Mammary epithelial cell (primary cell): ENCODE measurements around the gene BBIP1.

Experiments
- EZH2 ChIP-seq: IDR thresholded peaks from 2 replicates; pipeline ENCODE4 v1.6.1; 2012; ENCODE audit warnings: low read length, inconsistent platforms, borderline replicate concordance
- TF ChIP-seq, protein P1 (sequence below), 2 donors: IDR thresholded peaks in 1 of 2; conservative IDR thresholded peaks in 1 of 2; 2 replicates each; pipeline ENCODE4 v1.5.1; 2011 to 2012; ENCODE audit warnings: inconsistent platforms in 2 of 2, low read length in 2 of 2, mild to moderate bottlenecking in 2 of 2, control low read depth in 1 of 2, low read depth in 1 of 2; ENCODE audit not compliant: insufficient read depth in 1 of 2; ENCODE audit errors: extremely low read depth in 1 of 2

DNA sequence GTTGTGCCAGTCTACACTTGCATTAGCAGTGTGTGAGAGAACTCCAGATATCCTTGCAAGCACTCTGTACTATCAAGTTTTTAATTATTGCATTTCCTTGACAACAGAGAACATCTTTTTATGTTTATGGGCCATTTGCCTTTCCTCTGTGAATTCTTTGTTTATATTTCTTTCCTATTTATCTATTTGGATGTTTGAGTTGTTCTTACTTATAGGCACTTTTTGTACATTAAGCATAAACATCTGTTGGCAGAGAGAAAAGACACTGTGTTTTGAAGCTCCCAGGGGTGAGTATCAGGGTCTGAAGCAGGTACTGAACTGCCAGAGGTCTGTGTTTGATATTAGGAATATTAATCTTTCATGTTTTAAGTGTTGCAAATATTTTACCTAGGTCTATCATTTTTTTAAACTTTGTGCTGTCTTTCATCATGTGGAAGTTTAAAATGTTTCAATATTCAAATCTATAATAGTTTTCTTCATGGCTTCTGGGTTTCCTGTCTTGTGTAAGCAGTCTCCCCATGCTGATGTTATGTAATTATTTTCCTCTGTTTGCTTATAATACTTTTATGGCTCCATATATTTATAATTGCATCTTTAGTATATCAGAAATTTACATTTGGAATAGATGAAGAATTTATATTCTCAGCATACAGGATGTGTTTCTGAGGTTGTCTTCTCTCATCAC, 64.9 kb downstream of the BBIP1 start:
- no peak for TF ChIP-seq EZH2
- TF ChIP-seq, protein P1, sequence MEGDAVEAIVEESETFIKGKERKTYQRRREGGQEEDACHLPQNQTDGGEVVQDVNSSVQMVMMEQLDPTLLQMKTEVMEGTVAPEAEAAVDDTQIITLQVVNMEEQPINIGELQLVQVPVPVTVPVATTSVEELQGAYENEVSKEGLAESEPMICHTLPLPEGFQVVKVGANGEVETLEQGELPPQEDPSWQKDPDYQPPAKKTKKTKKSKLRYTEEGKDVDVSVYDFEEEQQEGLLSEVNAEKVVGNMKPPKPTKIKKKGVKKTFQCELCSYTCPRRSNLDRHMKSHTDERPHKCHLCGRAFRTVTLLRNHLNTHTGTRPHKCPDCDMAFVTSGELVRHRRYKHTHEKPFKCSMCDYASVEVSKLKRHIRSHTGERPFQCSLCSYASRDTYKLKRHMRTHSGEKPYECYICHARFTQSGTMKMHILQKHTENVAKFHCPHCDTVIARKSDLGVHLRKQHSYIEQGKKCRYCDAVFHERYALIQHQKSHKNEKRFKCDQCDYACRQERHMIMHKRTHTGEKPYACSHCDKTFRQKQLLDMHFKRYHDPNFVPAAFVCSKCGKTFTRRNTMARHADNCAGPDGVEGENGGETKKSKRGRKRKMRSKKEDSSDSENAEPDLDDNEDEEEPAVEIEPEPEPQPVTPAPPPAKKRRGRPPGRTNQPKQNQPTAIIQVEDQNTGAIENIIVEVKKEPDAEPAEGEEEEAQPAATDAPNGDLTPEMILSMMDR (conservative IDR thresholded peaks at IDR 0.05 in 1 of 2, IDR thresholded peaks at IDR 0.05 in 1 of 2; ENCODE audit: extremely low read depth in 1 of 2, insufficient read depth in 1 of 2, low read depth in 1 of 2, low read length in 2 of 2): no peak
